Testis (tissue), 3 donors: ENCODE measurements around the gene NAV1. TPM values are rescaled to one million over a fixed set of nuclear protein-coding genes. Genes with fewer than 3 reads are reported as not detected.

Experiments used
- DNase-seq: peaks from one replicate; pipeline ENCODE4 v3.0.0-alpha.2; 2019
- H3K27ac ChIP-seq, 2 donors: fragments of 200-600 bp; sonication (generic); one replicate each; pipeline ENCODE4 v1.5.1; 2019
- H3K27me3 ChIP-seq: fragments of 200-600 bp; sonication (generic); one replicate; pipeline ENCODE4 v1.5.1; 2019
- H3K36me3 ChIP-seq: fragments of 200-600 bp; sonication (generic); one replicate; pipeline ENCODE4 v1.5.1; 2017; ENCODE audit warnings: low read depth; ENCODE audit errors: missing control alignments
- H3K4me1 ChIP-seq: fragments of 200-600 bp; sonication (generic); one replicate; pipeline ENCODE4 v1.5.1; 2019
- H3K4me3 ChIP-seq, 2 donors: fragments of 200-600 bp; sonication (generic); one replicate each; pipeline ENCODE4 v1.5.1; 2017 to 2019
- H3K9me3 ChIP-seq: fragments of 200-600 bp; sonication (generic); one replicate; pipeline ENCODE4 v1.5.1; 2017
- CTCF ChIP-seq, 3 experiments: fragments of 450-650 bp in 2 of 3; fragments of 200-600 bp in 1 of 3; sonication (generic) in 1 of 3; IDR thresholded peaks; one replicate each; pipeline ENCODE4 v1.5.1; 2016 to 2019; ENCODE audit warnings: antibody characterized with exemption in 3 of 3, mild to moderate bottlenecking in 2 of 3, moderate library complexity in 1 of 3
- POLR2A ChIP-seq: fragments of 450-650 bp; IDR thresholded peaks from one replicate; pipeline ENCODE4 v1.6.1; 2017; ENCODE audit warnings: antibody characterized with exemption, mild to moderate bottlenecking, moderate library complexity
- WGBS, 2 donors: methylation state at CpG; one replicate each; pipeline ENCODE4 v1.1.5; 2018; 5-methylcytosine and 5-hydroxymethylcytosine counted together
- intact Hi-C: fragments of 100-400 bp; cut with DNase I; formaldehyde crosslinking; loops from one replicate; pipeline ENCODE4 v1.15.1; 2023; ENCODE audit warnings: low total_unique reads
- polyA plus RNA-seq: library from polyadenylated mRNA; stranded (reverse); fragments of 350-450 nt; fragmentation: Illumina TruSeq; extraction: RNeasy Lipid Tissue Mini Kit (QIAGEN cat#74804); gene quantifications from one replicate; pipeline ENCODE4 v1.2.3, GENCODE V29; 2014; ENCODE audit warnings: low read depth, low replicate concordance; ENCODE audit not compliant: insufficient read depth
- total RNA-seq, 2 donors: library from RNA; depleted of rRNA; stranded (reverse); fragments of >200 nt; gene quantifications; one replicate each; pipeline ENCODE4 v1.2.3, GENCODE V29; 2016

Gene NAV1
- total and polyA plus RNA-seq, 3 donors from 2014 or later = 22.0 to 56.8 (median 52.5) TPM

- DNase-seq = peak; percentile 83
- no peak for TF ChIP-seq CTCF (IDR thresholded peaks at IDR 0.05)
- TF ChIP-seq POLR2A = no peak
- Histone ChIP-seq H3K36me3 (no peaks in the 10 kb centered on the region), H3K27me3 (no peaks in the 10 kb centered on the region), H3K9me3 (no peaks in the 10 kb centered on the region), H3K4me1 (peaks cover 25% of the 10 kb centered on the region), H3K27ac (peak within 1 kb of the TSS; percentile 88 to 92), H3K4me3 (peak within 1 kb of the TSS; percentile 76 to 80)
- intact Hi-C loops = no loop called here
- 3 to 5% methylated on average over 15 to 69 of the region's 71 CpGs for WGBS, 2 donors
Observed at GRCh38 chr1:201506557-201507359, 32.2 kb upstream of the NAV1 start, which contains the start of gene CSRP1. CSRP1 (minus strand) TSS chr1:201507123; CDS start chr1:201496303, 10,820 bp downstream.

GRCh38 chr1:201507360-201507675 is 31.6 kb upstream of the NAV1 start:
- no peaks in the 10 kb centered on the region for H3K27me3 ChIP-seq
- H3K27ac ChIP-seq = peak overlapping the region; percentile 26 to 92
- peak overlapping the region; percentile 76 to 80 for H3K4me3 ChIP-seq
- H3K4me1 ChIP-seq = peaks cover 28% of the 10 kb centered on the region
- no peak for DNase-seq
- intact Hi-C loops = no loop called here
- 20 to 37% methylated on average over 11 of the region's 11 CpGs for WGBS, 2 donors
- no peaks in the 10 kb centered on the region for H3K9me3 ChIP-seq
- TF ChIP-seq CTCF (IDR thresholded peaks at IDR 0.05) (no peak), POLR2A (no peak)
- H3K36me3 ChIP-seq = no peaks in the 10 kb centered on the region

- TF ChIP-seq CTCF (IDR thresholded peaks at IDR 0.05) (no peak), POLR2A (no peak)
- DNase-seq = no peak
- no peak overlapping the region for H3K4me3 ChIP-seq
- no peaks in the 10 kb centered on the region for H3K9me3 ChIP-seq
- no peaks in the 10 kb centered on the region for H3K36me3 ChIP-seq
- no peaks in the 10 kb centered on the region for H3K27me3 ChIP-seq
- peaks cover 33% of the 10 kb centered on the region for H3K4me1 ChIP-seq
- whole genome bisulfite sequencing, 2 donors = 79 to 88% methylated on average over 2 of the region's 2 CpGs
- H3K27ac ChIP-seq = no peak overlapping the region
- intact Hi-C loops = no loop called here
Observed at GRCh38 chr1:201508809-201509208, 30.1 kb upstream of the NAV1 start.

- Histone ChIP-seq H3K27ac (no peak overlapping the region), H3K27me3 (no peaks in the 10 kb centered on the region), H3K9me3 (no peaks in the 10 kb centered on the region), H3K36me3 (no peaks in the 10 kb centered on the region), H3K4me3 (no peak overlapping the region), H3K4me1 (peaks cover 33% of the 10 kb centered on the region)
- TF ChIP-seq POLR2A (no peak), CTCF (IDR thresholded peaks at IDR 0.05) (no peak)
- WGBS, 2 donors = 89 to 96% methylated on average over 2 of the region's 2 CpGs
- intact Hi-C loops = no loop called here
- DNase-seq = no peak
Observed at GRCh38 chr1:201509601-201510374, 29.1 kb upstream of the NAV1 start.
